Adrenal gland (tissue), 12 donors: ENCODE measurements around the gene GCH1. TPM values are rescaled to one million over a fixed set of nuclear protein-coding genes. Genes with fewer than 3 reads are reported as not detected.

Experiments used
- DNase-seq, 7 donors: peaks; one replicate each; pipeline ENCODE4 v3.0.0-alpha.2; 2019 to 2020
- H3K27ac ChIP-seq, 5 donors: fragments of 200-600 bp; sonication (generic) in 4 of 5; 1 replicate in 3 of 5; 2 replicates in 2 of 5; pipeline versions ENCODE4 v1.5.1 to v1.8.0; 2016 to 2020; ENCODE audit warnings: mild to moderate bottlenecking in 1 of 5
- H3K27me3 ChIP-seq: fragments of 200-600 bp; 2 replicates; pipeline ENCODE4 v1.8.0; 2021
- H3K36me3 ChIP-seq, 2 donors: fragments of 200-600 bp; replicated peaks in 1 of 2; 1 replicate in 1 of 2; 2 replicates in 1 of 2; pipeline versions ENCODE4 v1.5.1 to v1.8.0; 2018 to 2022
- H3K4me1 ChIP-seq, 2 donors: fragments of 200-600 bp; replicated peaks in 1 of 2; 1 replicate in 1 of 2; 2 replicates in 1 of 2; pipeline versions ENCODE4 v1.5.1 to v1.8.0; 2018 to 2021
- H3K4me3 ChIP-seq, 4 donors: fragments of 200-600 bp; sonication (generic) in 3 of 4; one replicate each; pipeline ENCODE4 v1.5.1; 2016 to 2018
- H3K9me3 ChIP-seq, 3 donors: fragments of 200-600 bp; sonication (generic) in 1 of 3; replicated peaks in 1 of 3; 1 replicate in 2 of 3; 2 replicates in 1 of 3; pipeline versions ENCODE4 v1.5.1 to v1.8.0; 2016 to 2021
- CTCF ChIP-seq, 6 experiments: fragments of 450-650 bp in 4 of 6; fragments of 200-600 bp in 2 of 6; sonication (generic) in 1 of 6; IDR thresholded peaks; 1 replicate in 5 of 6; 2 replicates in 1 of 6; pipeline versions ENCODE4 v1.5.1 to v1.8.0; 2016 to 2021; ENCODE audit warnings: antibody characterized with exemption in 6 of 6, mild to moderate bottlenecking in 2 of 6, moderate library complexity in 1 of 6
- POLR2A ChIP-seq, 2 donors: fragments of 450-650 bp; IDR thresholded peaks; one replicate each; pipeline ENCODE4 v1.6.1; 2017; ENCODE audit warnings: antibody characterized with exemption in 2 of 2, mild to moderate bottlenecking in 2 of 2, moderate library complexity in 1 of 2
- WGBS, 4 donors: extraction: QIAGEN DNeasy Blood & Tissue Kit in 2 of 4; methylation state at CpG; one replicate each; pipeline versions ENCODE4 v1.1.5 to v1.1.7; 2013 to 2017; 5-methylcytosine and 5-hydroxymethylcytosine counted together
- intact Hi-C, 2 donors: fragments of 100-400 bp; cut with DNase I; formaldehyde crosslinking; loops; one replicate each; pipeline versions ENCODE4 v1.14.1 to v1.15.0; 2022 to 2023
- polyA plus RNA-seq, 3 donors: library from polyadenylated mRNA; stranded (reverse); fragments of 200-250 nt in 2 of 3; fragments of 350-450 nt in 1 of 3; fragmentation: Illumina TruSeq in 1 of 3; extraction: RNeasy Lipid Tissue Mini Kit (QIAGEN cat#74804) in 1 of 3; gene quantifications; one replicate each; pipeline ENCODE4 v1.2.3, GENCODE V29; 2013 to 2014
- total RNA-seq, 9 donors: library from RNA; depleted of rRNA in 4 of 9; stranded (reverse); fragments of >200 nt in 4 of 9; fragments of 120-200 nt in 1 of 9; fragmentation: NEBNext Ultra II Directional in 1 of 9; extraction: Animal tissue kit (Norgen Biotek cat#: 25700) in 1 of 9; gene quantifications; one replicate each; pipeline versions ENCODE4 v1.1.0 to v1.2.4, GENCODE V29; 2013 to 2023
- donor health status: healthy with polysubstance abuse.
- donor health status: Bipolar disorder and iron deficiency.
- donor health status: DM: yes; HTN: yes; CAD: no.
- donor health status: DM: no; HTN: no; CAD: no.
- donor health status: DM: no; HTN: no; CAD: no.
- donor health status: DM: yes; HTN: yes; CAD: no.

GCH1 gene
- total and polyA plus RNA-seq, 12 donors, result 2.8 to 29.8 (median 10.3) TPM

- Histone ChIP-seq H3K36me3 (no peaks in the 10 kb centered on the region), H3K4me1 (no peaks in the 10 kb centered on the region), H3K4me3 (no peak overlapping the region), H3K27me3 (no peaks in the 10 kb centered on the region), H3K9me3 (no peaks in the 10 kb centered on the region), H3K27ac (no peak overlapping the region)
- 70 to 88% (median 83%) methylated on average over 4 to 7 of the region's 7 CpGs for WGBS, 4 donors
- intact Hi-C loops, result loop anchor here (10.0 kb wide), 2 partner anchors 243 to 253 kb away; partner anchors contain the start of gene SAMD4A (in 1 of the 2)
- TF ChIP-seq CTCF (IDR thresholded peaks at IDR 0.05) (no peak), POLR2A (IDR thresholded peaks at IDR 0.05) (no peak)
- peak in 1 of 7 donors; percentile 49 for DNase-seq
Measured at GRCh38 chr14:54807881-54808280, 94.7 kb downstream of the GCH1 start.

GRCh38 chr14:54807428-54807827, 95.2 kb downstream of the GCH1 start:
- peak in 1 of 7 donors; percentile 45 for DNase-seq
- no peaks in the 10 kb centered on the region for H3K4me1 ChIP-seq
- no peaks in the 10 kb centered on the region for H3K27me3 ChIP-seq
- no peak overlapping the region for H3K4me3 ChIP-seq
- intact Hi-C loops, result loop anchor here (10.0 kb wide), 2 partner anchors 243 to 253 kb away; partner anchors contain the start of gene SAMD4A (in 1 of the 2)
- no peaks in the 10 kb centered on the region for H3K36me3 ChIP-seq
- no peaks in the 10 kb centered on the region for H3K9me3 ChIP-seq
- H3K27ac ChIP-seq, result no peak overlapping the region
- TF ChIP-seq POLR2A (IDR thresholded peaks at IDR 0.05) (no peak), CTCF (IDR thresholded peaks at IDR 0.05) (no peak)
- 69 to 80% (median 74%) methylated on average over 6 of the region's 6 CpGs for WGBS, 4 donors

GRCh38 chr14:54806616-54807015, 96.0 kb downstream of the GCH1 start:
- intact Hi-C loops, result loop anchor here (10.0 kb wide), 2 partner anchors 242 to 252 kb away; partner anchors contain the start of gene SAMD4A (in 1 of the 2)
- H3K36me3 ChIP-seq, result no peaks in the 10 kb centered on the region

More at GRCh38 chr14:54806616-54807015, 96.0 kb downstream of the GCH1 start:
- Histone ChIP-seq H3K4me3 (no peak overlapping the region), H3K27me3 (no peaks in the 10 kb centered on the region), H3K9me3 (no peaks in the 10 kb centered on the region), H3K27ac (no peak overlapping the region), H3K4me1 (no peaks in the 10 kb centered on the region)
- peak in 1 of 7 donors; percentile 43 for DNase-seq
- TF ChIP-seq POLR2A (IDR thresholded peaks at IDR 0.05) (no peak), CTCF (IDR thresholded peaks at IDR 0.05) (no peak)
- 78 to 86% (median 80%) methylated on average over 10 of the region's 10 CpGs for WGBS, 4 donors
